Eye (tissue), 1 donor: Measurements from ENCODE around the gene EML6.
"Not testable (repeated sequence)": the region's sequence is repeated elsewhere in the genome, so short reads cannot be mapped to it uniquely, and the experiment has no call there.

Experiments used
- DNase-seq: peaks from one replicate; pipeline ENCODE4 v3.0.0-alpha.2; 2015

Gene EML6

DNA sequence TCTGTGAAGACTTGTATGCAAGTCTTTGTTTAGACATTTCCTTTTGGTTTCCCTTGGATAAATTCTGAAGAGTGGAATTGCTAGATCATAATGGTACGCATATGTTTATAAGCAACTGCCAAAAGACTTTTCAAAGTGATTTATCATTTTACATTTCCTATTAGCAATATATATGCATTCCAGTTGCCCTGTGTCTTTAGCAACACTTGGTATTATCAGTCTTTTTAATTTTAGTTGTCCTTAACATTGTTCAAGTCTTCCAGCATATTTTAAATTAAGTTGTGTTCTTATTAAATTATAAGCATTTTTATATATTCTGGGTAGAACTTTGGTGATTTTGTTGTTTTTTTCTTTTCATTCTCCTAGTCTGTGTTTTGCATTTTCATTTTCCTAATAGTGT, 81.8 kb downstream of the EML6 start:
- no peak for DNase-seq

DNA sequence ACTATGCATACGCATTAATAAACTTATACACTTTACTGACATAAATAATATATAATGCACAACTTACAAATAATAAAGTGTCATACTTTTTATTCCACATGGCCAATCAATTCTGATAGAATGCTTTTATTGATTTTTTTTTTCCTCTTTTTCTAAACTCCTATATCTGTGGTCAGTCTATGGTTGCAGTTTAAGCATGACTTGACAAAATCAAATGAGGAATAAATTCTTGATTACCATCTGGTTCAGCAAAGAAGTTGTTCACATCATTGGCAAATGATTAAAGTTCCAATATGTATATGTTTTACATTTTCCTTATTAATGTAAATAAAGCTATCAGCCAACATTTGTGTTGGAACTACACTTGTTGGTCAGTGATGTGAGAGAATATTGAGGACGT, 83.5 kb downstream of the EML6 start:
- DNase-seq: no peak

- DNase-seq: no peak
These were observed 85.2 kb downstream of the EML6 start for GRCh38 chr2:54808661-54809060.

GRCh38 chr2:54809819-54810218, 86.4 kb downstream of the EML6 start:
- no peak for DNase-seq

DNA sequence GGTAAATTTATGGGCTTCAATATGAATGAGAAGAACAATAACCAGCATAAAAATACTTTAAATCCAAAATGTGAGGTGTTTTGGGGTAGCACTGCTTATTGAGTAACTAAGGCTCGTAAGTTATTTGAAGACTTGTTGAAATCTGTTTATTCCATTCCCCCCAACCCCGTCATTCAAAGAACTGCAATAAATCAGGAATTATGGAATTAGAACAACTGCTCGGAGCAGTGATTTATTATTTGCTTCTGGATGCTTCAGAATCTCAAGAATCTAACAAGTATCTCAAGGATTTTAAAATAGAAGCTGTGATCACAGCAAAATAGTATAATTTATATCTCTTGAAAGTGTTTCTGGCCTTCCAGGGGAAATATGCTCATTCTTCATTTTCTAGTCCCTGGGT, 86.8 kb downstream of the EML6 start:
- DNase-seq: no peak

GRCh38 chr2:54813584-54813983, 90.1 kb downstream of the EML6 start:
- no peak for DNase-seq

DNA sequence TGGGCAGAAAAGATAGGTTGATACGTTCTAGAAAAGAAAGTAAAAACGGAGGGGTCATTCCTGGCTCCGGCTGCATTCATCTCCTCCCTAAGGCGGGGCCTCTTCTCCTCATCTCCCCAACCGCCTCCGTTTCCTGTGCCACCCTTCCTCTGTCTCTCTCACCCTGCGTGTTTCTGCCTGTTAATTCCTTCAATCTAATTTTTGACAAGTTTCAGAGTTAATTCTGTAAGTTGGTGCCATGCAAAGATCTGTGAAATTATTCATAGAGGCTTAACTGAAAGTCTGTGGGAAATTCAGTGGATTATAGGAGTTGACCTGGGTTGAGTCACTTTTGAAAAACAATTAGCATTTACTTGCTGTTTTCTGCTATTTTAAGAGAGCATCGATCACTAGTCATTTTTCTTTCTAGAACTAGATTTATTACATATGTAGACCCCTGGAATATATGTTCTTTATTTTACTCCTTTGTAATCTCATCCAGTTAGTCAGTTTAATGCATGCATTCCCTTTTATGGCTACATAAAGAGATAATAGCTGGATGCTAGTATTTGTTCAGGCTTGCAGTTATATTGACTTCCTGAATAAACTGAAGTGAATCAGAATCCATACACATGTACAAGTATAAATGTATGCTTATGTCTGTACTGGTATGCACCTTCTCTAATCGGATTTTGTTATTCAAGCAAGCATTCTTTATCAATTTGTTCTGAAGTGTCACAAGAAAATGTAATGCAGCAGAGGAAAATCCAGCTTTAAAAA, 91.1 kb downstream of the EML6 start:
- no peak for DNase-seq

DNA sequence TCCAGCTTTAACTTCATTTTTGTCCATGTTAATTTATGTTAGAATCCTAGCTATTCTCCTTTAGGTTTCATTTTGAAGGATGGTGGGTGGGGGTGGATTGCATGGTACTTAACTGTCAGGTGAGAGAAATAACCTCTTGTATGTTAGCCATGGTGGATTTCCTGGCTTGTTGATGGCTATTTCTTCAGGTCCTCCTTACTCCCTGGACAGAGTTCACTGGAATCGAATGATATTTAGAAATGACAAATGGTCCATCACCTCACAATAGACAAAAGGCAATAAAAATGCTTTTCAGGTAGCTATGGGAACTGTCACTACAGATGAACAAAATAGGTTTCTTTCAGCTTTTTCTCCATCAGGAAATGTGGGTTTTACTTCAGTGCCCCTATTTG, 91.7 kb downstream of the EML6 start:
- no peak for DNase-seq

DNA sequence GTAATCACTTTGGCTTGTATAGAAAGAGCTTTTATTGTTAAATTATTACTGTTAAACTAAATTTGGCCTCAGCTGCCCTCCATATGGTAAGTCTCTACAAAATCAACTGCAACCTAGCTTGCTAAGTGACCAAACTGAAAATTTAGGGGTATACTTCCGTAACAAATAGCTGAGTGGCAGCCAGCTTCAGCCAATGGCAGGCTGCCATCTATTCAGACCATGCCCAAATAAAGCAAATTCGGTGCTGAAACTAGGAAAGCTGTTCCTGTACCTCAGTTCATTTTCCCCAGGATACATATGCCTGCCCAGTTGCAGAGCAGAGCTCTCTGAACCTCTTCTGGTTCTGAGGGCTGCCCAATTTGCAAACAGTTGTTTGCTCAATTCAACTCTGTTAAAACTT, 94.8 kb downstream of the EML6 start:
- no peak for DNase-seq

GRCh38 chr2:54820558-54820957, 97.1 kb downstream of the EML6 start:
- no peak for DNase-seq

DNA sequence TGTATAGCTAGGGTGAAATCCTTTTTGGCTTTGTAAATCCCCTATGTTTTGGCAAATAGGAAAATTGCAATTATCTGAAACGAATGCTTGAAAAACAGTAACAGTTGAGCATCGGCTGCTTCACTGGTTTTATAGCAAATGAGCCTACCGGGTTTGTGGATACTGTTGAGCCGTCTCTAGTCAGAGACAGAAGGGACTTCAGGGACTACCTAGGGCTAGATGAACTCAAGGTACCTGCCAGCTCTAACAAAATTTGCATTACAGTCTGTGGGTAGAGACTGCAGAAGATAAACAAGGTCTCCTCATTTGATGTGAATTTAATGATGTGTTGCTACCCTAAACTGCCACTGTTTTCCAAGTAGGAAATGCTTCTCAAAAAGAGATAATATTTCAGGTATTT, 101.1 kb downstream of the EML6 start:
- DNase-seq: no peak

- DNase-seq: no peak
These were observed 107.1 kb downstream of the EML6 start for GRCh38 chr2:54830546-54830945.

- no peak for DNase-seq
These were observed 108.0 kb downstream of the EML6 start for GRCh38 chr2:54831480-54831879.

GRCh38 chr2:54834721-54835120, 111.3 kb downstream of the EML6 start:
- DNase-seq: no peak

GRCh38 chr2:54836477-54836876, 113.0 kb downstream of the EML6 start:
- no peak for DNase-seq

GRCh38 chr2:54838585-54839035, 115.1 kb downstream of the EML6 start:
- DNase-seq: peak; percentile 84

DNA sequence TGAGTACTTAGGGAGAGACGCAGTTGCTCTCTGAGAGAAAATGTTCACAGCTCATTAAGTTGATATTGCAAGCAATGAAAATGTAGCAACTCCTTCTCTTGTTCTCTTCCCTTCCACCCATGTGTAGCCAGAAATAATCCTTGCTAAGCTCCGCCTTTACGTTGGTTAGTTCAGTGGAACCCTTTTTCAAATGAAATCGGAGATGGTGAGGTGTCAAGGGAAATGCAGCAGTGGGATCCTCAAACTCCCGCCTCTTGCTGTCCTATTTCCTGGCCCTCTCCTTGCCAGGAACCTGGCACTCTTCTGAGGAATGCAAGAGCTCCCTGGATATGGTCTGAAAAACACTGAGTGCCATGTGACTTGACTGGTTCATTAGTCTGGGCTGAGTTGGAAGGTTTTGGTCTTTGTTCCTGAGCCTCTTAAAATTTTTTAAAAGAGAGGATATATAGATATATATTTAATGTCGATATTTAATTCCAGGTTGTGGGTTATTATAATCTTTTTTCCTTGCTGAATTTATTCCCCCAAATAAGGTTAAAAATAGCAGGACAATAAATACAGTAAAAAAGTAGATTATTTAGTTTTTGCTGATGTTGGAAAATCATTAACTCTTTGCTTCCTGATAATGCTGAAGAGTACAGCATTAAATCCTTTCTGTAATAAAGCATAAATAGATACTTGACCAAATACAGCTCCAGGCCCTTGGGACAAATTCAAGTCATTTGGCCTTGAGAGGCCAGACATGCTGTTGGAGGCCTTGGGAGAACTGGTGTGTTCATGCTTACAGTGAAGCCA, 116.2 kb downstream of the EML6 start:
- DNase-seq: no peak

- DNase-seq: no peak
These were observed 117.4 kb downstream of the EML6 start for GRCh38 chr2:54840559-54841468.

- DNase-seq: not testable (repeated sequence)
These were observed 118.0 kb downstream of the EML6 start for GRCh38 chr2:54841500-54841899.

GRCh38 chr2:54845094-54845493, 121.6 kb downstream of the EML6 start:
- no peak for DNase-seq

DNA sequence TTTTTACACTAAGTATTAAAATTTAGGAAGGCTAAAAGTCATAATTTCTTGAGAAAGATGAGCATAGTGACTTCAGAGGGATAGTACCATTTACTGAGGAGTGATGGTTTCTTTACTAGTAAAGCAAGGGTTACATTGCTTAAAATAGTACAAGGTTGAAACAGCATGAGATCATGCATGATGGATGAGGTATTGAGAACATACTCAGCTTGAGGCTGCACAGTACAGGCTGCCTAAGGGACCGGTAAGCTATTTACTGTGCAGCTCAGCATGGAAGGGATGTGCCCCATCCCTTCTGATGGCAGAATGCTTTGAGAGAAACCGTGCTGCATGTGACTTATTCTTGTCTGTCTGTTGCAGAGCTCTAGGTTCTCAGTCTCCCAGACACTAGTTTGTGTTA, 122.1 kb downstream of the EML6 start:
- peak; percentile 12 for DNase-seq

- DNase-seq: no peak
These were observed 127.0 kb downstream of the EML6 start for GRCh38 chr2:54850171-54851122.
